ENCODE data around the gene PHEX.

Gene PHEX

DNA sequence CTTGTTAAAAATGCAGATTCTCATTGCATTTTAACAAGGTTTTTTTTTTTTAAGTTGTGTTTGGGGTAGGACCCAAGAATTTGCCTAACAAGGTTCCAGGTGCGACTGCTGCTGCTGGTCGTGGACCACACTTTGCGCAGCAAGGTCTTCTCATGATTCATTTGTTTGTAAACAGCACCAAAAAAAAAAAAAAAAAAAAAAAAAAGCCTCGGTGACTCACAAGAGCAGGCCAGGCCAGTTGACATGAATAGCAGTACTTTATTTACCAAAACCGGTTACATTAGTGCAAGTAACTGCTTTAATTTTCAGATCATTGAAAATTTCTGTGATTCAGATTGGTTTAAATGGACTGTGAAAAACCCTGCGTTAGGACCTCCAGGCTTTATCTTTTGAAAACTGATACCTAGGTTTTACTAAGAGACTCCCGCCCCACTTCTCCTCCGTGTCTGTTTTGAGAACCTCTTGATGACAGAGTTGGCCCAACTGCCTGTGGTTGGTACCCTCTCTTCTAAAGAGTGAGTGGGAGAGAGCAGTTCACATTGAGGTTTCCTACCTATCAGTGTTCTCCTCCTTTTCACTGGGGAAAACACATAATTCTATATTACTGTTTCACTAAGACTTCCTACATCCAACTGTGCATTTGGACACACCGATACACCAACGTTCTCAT, 86.2 kb downstream of the PHEX start:
- H2AFZ ChIP-seq (ENCODE audit: low read length), result no peak overlapping the region
- no peak overlapping the region for H3K9ac ChIP-seq (ENCODE audit: low read length)
- DNase-seq, result no peak
- no peaks in the 10 kb centered on the region for H3K4me1 ChIP-seq (ENCODE audit: low read length)
- H3K4me3 ChIP-seq (ENCODE audit: low read length), result no peak overlapping the region
- no peaks in the 10 kb centered on the region for H4K20me1 ChIP-seq (ENCODE audit: insufficient read depth, low read length)
- H3K27me3 ChIP-seq (replicated peaks; ENCODE audit: insufficient read depth, low read length), result no peaks in the 10 kb centered on the region
- no peaks in the 10 kb centered on the region for H3K9me3 ChIP-seq (replicated peaks; ENCODE audit: insufficient read depth, low read length)
- no peaks in the 10 kb centered on the region for H3F3A ChIP-seq (ENCODE audit: insufficient read depth, low read length)
- no peaks in the 10 kb centered on the region for H3K9me2 ChIP-seq (replicated peaks; ENCODE audit: insufficient read depth, low read length)
- no peak overlapping the region for H3K27ac ChIP-seq (ENCODE audit: low read length)
- H3K79me2 ChIP-seq (ENCODE audit: low read length), result no peaks in the 10 kb centered on the region
- no peak overlapping the region for H3K4me2 ChIP-seq (ENCODE audit: low read depth, low read length)
- TF ChIP-seq EZH2 (optimal IDR thresholded peaks at IDR 0.05; ENCODE audit: low read depth, low read length) (no peak), EZH2phosphoT487 (IDR thresholded peaks at IDR 0.05; ENCODE audit: low read length) (no peak)
- TF ChIP-seq, protein P1, sequence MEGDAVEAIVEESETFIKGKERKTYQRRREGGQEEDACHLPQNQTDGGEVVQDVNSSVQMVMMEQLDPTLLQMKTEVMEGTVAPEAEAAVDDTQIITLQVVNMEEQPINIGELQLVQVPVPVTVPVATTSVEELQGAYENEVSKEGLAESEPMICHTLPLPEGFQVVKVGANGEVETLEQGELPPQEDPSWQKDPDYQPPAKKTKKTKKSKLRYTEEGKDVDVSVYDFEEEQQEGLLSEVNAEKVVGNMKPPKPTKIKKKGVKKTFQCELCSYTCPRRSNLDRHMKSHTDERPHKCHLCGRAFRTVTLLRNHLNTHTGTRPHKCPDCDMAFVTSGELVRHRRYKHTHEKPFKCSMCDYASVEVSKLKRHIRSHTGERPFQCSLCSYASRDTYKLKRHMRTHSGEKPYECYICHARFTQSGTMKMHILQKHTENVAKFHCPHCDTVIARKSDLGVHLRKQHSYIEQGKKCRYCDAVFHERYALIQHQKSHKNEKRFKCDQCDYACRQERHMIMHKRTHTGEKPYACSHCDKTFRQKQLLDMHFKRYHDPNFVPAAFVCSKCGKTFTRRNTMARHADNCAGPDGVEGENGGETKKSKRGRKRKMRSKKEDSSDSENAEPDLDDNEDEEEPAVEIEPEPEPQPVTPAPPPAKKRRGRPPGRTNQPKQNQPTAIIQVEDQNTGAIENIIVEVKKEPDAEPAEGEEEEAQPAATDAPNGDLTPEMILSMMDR (IDR thresholded peaks at IDR 0.05; ENCODE audit: low read length), result no peak
- H3K36me3 ChIP-seq (replicated peaks; ENCODE audit: insufficient read depth, low read length), result no peaks in the 10 kb centered on the region

DNA sequence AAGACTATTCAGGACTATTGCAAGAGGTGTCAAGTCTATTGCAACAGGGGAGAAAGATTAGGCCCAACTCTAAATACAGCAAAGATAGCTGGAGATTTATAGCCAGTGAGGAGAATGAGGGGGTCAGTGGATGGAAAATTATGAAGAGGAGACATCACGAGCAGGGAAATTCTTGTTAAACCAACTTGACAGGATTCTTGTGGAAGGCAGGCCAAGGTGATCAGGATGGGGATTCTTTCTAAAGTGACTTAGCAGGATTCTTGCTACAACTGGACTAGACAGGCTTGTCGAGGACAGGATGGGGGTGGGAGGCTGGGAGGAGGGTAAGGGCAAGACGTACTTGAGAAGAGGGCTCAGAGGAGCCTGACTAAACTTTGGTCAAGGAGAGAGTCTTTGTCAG, 89.0 kb downstream of the PHEX start:
- H3K79me2 ChIP-seq (ENCODE audit: low read length), result no peaks in the 10 kb centered on the region
- no peak overlapping the region for H3K4me3 ChIP-seq (ENCODE audit: low read length)
- no peaks in the 10 kb centered on the region for H4K20me1 ChIP-seq (ENCODE audit: insufficient read depth, low read length)
- H3F3A ChIP-seq (ENCODE audit: insufficient read depth, low read length), result no peaks in the 10 kb centered on the region
- H3K4me1 ChIP-seq (ENCODE audit: low read length), result no peaks in the 10 kb centered on the region
- no peaks in the 10 kb centered on the region for H3K9me3 ChIP-seq (replicated peaks; ENCODE audit: insufficient read depth, low read length)
- no peak overlapping the region for H2AFZ ChIP-seq (ENCODE audit: low read length)
- no peaks in the 10 kb centered on the region for H3K9me2 ChIP-seq (replicated peaks; ENCODE audit: insufficient read depth, low read length)
- TF ChIP-seq EZH2 (optimal IDR thresholded peaks at IDR 0.05; ENCODE audit: low read depth, low read length), result no peak
- no peak for TF ChIP-seq EZH2phosphoT487 (IDR thresholded peaks at IDR 0.05; ENCODE audit: low read length)
- TF ChIP-seq, protein P1 (IDR thresholded peaks at IDR 0.05; ENCODE audit: low read length), result no peak
- no peak overlapping the region for H3K4me2 ChIP-seq (ENCODE audit: low read depth, low read length)
- DNase-seq, result no peak
- H3K27me3 ChIP-seq (replicated peaks; ENCODE audit: insufficient read depth, low read length), result no peaks in the 10 kb centered on the region
- H3K27ac ChIP-seq (ENCODE audit: low read length), result no peak overlapping the region
- no peak overlapping the region for H3K9ac ChIP-seq (ENCODE audit: low read length)
- no peaks in the 10 kb centered on the region for H3K36me3 ChIP-seq (replicated peaks; ENCODE audit: insufficient read depth, low read length)

DNA sequence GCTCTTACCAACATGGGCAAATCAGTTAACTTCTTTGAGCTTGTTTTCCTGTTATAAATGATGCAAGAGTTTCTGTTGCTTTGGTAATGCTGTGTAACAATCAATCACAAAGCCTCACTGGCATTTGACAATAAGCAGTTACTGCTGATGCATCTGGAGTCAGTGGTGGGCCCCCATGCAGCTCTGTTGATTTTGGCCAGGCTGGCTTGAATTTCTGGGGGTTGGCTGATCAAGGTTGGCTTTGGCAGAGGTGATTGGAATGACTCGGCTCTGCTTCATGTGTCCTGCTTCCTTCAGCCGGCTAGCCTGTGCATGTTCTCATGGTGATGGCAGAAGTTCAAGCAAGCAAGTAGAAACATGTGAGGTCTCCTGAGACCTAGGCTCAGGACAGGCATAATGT, 90.4 kb downstream of the PHEX start:
- TF ChIP-seq EZH2 (optimal IDR thresholded peaks at IDR 0.05; ENCODE audit: low read depth, low read length), result no peak
- Histone ChIP-seq H4K20me1 (ENCODE audit: insufficient read depth, low read length) (no peaks in the 10 kb centered on the region), H3K9me3 (replicated peaks; ENCODE audit: insufficient read depth, low read length) (no peaks in the 10 kb centered on the region), H3K4me1 (ENCODE audit: low read length) (no peaks in the 10 kb centered on the region), H3K36me3 (replicated peaks; ENCODE audit: insufficient read depth, low read length) (no peaks in the 10 kb centered on the region), H3K9me2 (replicated peaks; ENCODE audit: insufficient read depth, low read length) (no peaks in the 10 kb centered on the region), H3F3A (ENCODE audit: insufficient read depth, low read length) (no peaks in the 10 kb centered on the region), H3K9ac (ENCODE audit: low read length) (no peak overlapping the region), H3K4me3 (ENCODE audit: low read length) (no peak overlapping the region), H2AFZ (ENCODE audit: low read length) (no peak overlapping the region), H3K27me3 (replicated peaks; ENCODE audit: insufficient read depth, low read length) (no peaks in the 10 kb centered on the region), H3K79me2 (ENCODE audit: low read length) (no peaks in the 10 kb centered on the region), H3K4me2 (ENCODE audit: low read depth, low read length) (no peak overlapping the region), H3K27ac (ENCODE audit: low read length) (no peak overlapping the region)
- no peak for DNase-seq

DNA sequence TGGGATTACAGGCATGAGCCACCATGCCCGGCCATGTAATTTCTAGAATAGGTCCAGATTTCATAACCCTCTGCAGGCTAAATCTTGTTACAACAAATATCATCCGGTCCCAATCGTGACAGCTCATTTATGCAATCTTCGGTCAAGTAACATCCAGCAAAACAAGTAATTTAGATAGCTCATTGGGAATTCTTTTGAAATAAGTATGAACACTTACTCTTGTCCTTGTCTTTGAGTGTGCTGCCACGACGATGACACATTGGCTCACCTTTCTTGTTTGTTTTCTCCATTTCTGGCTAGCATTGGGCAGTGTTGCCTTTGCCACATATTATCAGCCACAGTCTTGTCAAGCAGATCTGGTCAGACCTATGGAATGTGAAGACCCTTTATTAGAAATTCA, 92.0 kb downstream of the PHEX start:
- no peaks in the 10 kb centered on the region for H3K4me1 ChIP-seq (ENCODE audit: low read length)
- no peaks in the 10 kb centered on the region for H3K9me3 ChIP-seq (replicated peaks; ENCODE audit: insufficient read depth, low read length)
- DNase-seq, result no peak
- no peak overlapping the region for H3K9ac ChIP-seq (ENCODE audit: low read length)
- H3K79me2 ChIP-seq (ENCODE audit: low read length), result no peaks in the 10 kb centered on the region
- TF ChIP-seq EZH2 (optimal IDR thresholded peaks at IDR 0.05; ENCODE audit: low read depth, low read length) (no peak), EZH2phosphoT487 (IDR thresholded peaks at IDR 0.05; ENCODE audit: low read length) (no peak)
- TF ChIP-seq, protein P1 (IDR thresholded peaks at IDR 0.05; ENCODE audit: low read length), result no peak
- H3K27me3 ChIP-seq (replicated peaks; ENCODE audit: insufficient read depth, low read length), result no peaks in the 10 kb centered on the region
- H3K4me3 ChIP-seq (ENCODE audit: low read length), result no peak overlapping the region
- H3F3A ChIP-seq (ENCODE audit: insufficient read depth, low read length), result no peaks in the 10 kb centered on the region
- H3K36me3 ChIP-seq (replicated peaks; ENCODE audit: insufficient read depth, low read length), result no peaks in the 10 kb centered on the region
- H2AFZ ChIP-seq (ENCODE audit: low read length), result no peak overlapping the region
- H3K4me2 ChIP-seq (ENCODE audit: low read depth, low read length), result no peak overlapping the region
- H3K27ac ChIP-seq (ENCODE audit: low read length), result no peak overlapping the region
- H3K9me2 ChIP-seq (replicated peaks; ENCODE audit: insufficient read depth, low read length), result no peaks in the 10 kb centered on the region
- H4K20me1 ChIP-seq (ENCODE audit: insufficient read depth, low read length), result no peaks in the 10 kb centered on the region

Data from MM.1S (cell line).